GM12872 (cell line): ENCODE measurements around the gene DLX5.

Experiments used
- CTCF ChIP-seq: IDR thresholded peaks from 3 replicates; pipeline ENCODE4 v1.5.1; 2011; ENCODE audit warnings: low read depth, mild to moderate bottlenecking, low read length, moderate library complexity; ENCODE audit not compliant: insufficient read depth

Gene DLX5

DNA sequence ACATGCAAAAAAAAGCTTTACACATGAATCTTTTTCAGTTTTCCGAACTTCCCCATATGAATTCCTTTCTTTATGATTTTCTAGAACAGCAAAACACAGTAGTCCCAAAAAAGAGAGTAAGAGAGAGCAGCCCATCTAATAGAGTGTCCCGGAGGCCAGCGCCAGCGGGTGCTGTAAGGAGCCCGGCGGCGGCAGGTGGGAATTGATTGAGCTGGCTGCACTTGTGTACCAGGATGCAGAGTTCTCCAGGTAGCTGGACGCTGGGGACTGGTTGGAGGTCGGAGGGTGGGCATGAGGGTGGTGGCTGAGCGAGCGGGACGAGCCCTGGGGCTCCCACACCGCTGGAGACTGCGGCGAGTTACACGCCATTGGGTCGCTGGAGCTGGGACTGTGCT is 4.0 kb downstream of the DLX5 start:
- TF ChIP-seq CTCF, result no peak

GRCh38 chr7:97019710-97020225 is 4.9 kb downstream of the DLX5 start:
- no peak for TF ChIP-seq CTCF

DNA sequence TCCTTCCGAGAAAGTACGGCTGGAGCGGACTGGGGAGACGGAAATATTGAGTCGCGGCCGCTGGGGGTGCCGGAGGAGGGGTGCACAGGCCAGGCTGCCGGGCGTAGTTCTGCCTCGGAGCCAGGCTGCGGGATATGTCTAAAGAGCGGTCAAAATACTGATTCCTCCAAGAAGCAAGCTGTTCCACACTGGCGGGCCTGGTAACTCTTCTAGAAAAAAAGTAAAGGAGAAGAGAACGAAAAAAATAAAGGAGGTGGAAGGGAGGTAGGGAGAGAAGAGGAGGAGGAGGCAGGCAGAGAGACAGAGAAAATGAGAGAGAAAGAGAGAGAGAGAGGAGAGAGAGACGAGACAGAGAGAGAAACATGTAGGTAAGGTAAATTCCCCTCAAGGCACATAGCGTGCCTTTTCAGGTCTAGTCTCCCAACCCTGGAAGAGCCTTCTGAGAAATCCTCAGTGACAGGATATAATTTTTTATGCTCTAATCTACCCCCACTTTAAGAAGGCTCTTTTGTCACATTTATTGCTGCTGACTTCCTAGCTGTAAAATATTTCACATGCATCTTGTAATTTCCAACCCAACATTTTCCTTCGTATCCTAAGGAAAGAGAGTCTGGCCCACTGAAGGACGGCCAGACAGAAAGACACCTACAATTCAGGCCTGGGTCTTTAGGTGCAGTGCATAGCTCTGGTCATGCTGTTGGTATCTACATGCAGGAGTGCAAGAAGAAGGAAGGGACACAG is 5.7 kb downstream of the DLX5 start:
- TF ChIP-seq CTCF, result no peak

GRCh38 chr7:97018126-97018601 is 6.5 kb downstream of the DLX5 start:
- no peak for TF ChIP-seq CTCF

GRCh38 chr7:97017192-97018125 is 7.2 kb downstream of the DLX5 start:
- no peak for TF ChIP-seq CTCF

DNA sequence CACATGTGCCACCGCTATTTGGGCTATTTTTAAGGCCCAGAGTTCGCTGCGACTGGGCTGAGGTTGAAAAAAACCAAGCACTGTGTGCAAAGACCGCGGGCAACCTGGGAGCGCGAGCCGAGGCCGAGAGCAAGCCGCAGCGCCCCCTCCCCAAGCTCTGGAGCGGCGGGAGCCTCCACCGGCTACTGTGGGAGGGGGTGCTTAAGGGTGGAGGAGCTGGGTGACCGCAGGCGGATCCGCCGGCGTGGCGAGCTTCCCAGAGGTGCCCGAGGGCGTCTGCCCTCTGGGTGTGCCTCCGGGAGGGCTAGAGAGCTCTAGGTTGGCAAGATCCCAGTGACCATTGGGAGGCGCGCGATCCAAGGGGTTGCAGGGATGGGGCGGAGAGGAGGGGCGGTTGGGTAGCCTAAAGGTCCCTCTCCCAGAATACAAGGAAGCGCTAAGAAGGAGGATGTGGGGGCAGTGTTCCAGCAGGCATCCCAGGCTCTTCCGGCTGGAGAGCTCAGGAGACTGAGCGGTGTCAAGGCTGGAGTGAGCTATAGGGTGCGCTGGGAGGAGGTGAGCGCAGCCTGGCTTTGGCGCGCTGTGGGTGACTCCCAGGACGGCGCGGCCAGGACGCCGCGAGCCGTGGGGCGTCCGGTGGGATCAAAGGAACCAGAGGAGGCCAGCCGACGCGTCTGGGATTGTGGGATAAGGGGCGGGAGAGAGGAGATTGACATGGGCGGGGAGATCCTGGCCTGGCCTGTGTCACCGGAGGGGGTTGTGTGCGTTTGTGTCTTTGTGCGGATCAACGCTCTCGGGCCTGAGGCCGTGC is 8.0 kb downstream of the DLX5 start:
- TF ChIP-seq CTCF, result no peak
